A673 (cell line): ENCODE results near the gene PWWP2B. TPM values are rescaled to one million over a fixed set of nuclear protein-coding genes. Genes with fewer than 3 reads are reported as not detected.

ENCODE experiments used
- BruUV-seq: library from RNA; stranded (reverse); fragments of 400-500 nt; replicated peaks from 2 replicates; lab custom pipeline; 2021; lab: Mats Ljungman, UMichigan
- CTCF ChIA-PET: fragments of 300-600 bp; sonication (Branson Sonifier 250); formaldehyde crosslinking; loops from one replicate; lab custom pipeline; 2022; ENCODE audit warnings: antibody characterized with exemption; lab: Charles Lee
- POLR2A ChIA-PET: fragments of 300-600 bp; sonication (Branson Sonifier 250); formaldehyde crosslinking; loops from one replicate; lab custom pipeline; 2022; ENCODE audit warnings: antibody characterized with exemption; ENCODE audit not compliant: low non-redundant PET; lab: Charles Lee
- DNase-seq: peaks from one replicate; pipeline ENCODE4 v3.0.0-alpha.2; 2015; ENCODE audit warnings: low spot score
- H3K27ac ChIP-seq: fragments of 200-600 bp; sonication (generic); 2 replicates; pipeline ENCODE4 v1.5.1; 2016; ENCODE audit warnings: mixed run types, low read depth, mild to moderate bottlenecking, mixed read lengths, antibody characterized with exemption, low read length; ENCODE audit not compliant: poor library complexity, severe bottlenecking
- H3K27me3 ChIP-seq: fragments of 200-600 bp; sonication (generic); replicated peaks from 2 replicates; pipeline ENCODE4 v1.6.1; 2017; ENCODE audit warnings: mixed run types, low read depth, mild to moderate bottlenecking, mixed read lengths, antibody characterized with exemption, low read length; ENCODE audit not compliant: insufficient read depth, poor library complexity
- H3K36me3 ChIP-seq: fragments of 200-600 bp; sonication (generic); 2 replicates; pipeline ENCODE4 v1.6.1; 2016; ENCODE audit warnings: mixed run types, mild to moderate bottlenecking, mixed read lengths, antibody characterized with exemption, low read length; ENCODE audit not compliant: insufficient read depth, poor library complexity, severe bottlenecking
- H3K4me1 ChIP-seq: fragments of 200-600 bp; sonication (generic); 2 replicates; pipeline ENCODE4 v1.6.1; 2017; ENCODE audit warnings: mixed run types, mild to moderate bottlenecking, mixed read lengths, antibody characterized with exemption, low read length; ENCODE audit not compliant: insufficient read depth, poor library complexity, severe bottlenecking
- H3K4me3 ChIP-seq: fragments of 200-600 bp; sonication (generic); 2 replicates; pipeline ENCODE4 v1.5.1; 2016; ENCODE audit warnings: low read depth, mixed run types, mild to moderate bottlenecking, mixed read lengths, low read length; ENCODE audit not compliant: poor library complexity, severe bottlenecking
- H3K9me3 ChIP-seq: fragments of 200-600 bp; sonication (generic); 2 replicates; pipeline ENCODE4 v1.6.1; 2016; ENCODE audit warnings: mixed run types, low read depth, mild to moderate bottlenecking, mixed read lengths, antibody characterized with exemption, low read length; ENCODE audit not compliant: poor library complexity, severe bottlenecking
- EZH2 ChIP-seq: fragments of 200-600 bp; sonication (generic); IDR thresholded peaks from 2 replicates; pipeline ENCODE4 v1.6.1; 2017; ENCODE audit warnings: borderline replicate concordance, low read depth, mild to moderate bottlenecking, mixed read lengths, antibody characterized with exemption, low read length; ENCODE audit not compliant: poor library complexity, severe bottlenecking
- intact Hi-C: fragments of 100-400 bp; cut with micrococcal nuclease; formaldehyde crosslinking; loops from one replicate; pipeline ENCODE4 v1.10.0; 2022; ENCODE audit not compliant: unreplicated experiment
- total RNA-seq: library from RNA; stranded (reverse); gene quantifications from 2 replicates; pipeline ENCODE4 v1.2.3, GENCODE V29; 2021
- TF ChIP-seq, protein P1 (sequence below): fragments of 300-800, 200-600 bp; sonication (generic); conservative IDR thresholded peaks from 2 replicates; pipeline ENCODE4 v1.5.1; 2017; ENCODE audit warnings: low read depth, mild to moderate bottlenecking, antibody characterized with exemption, low read length, moderate library complexity, mixed read lengths

Gene PWWP2B
- total RNA-seq, 1 experiment from 2014 or later = 18.6 TPM

GRCh38 chr10:132349766-132350165 is 47.2 kb upstream of the PWWP2B start:
- no peaks in the 10 kb centered on the region for H3K27me3 ChIP-seq
- no peaks in the 10 kb centered on the region for H3K9me3 ChIP-seq
- POLR2A ChIA-PET = no interaction called here
- no peak for DNase-seq
- H3K4me1 ChIP-seq = no peaks in the 10 kb centered on the region
- no peak for TF ChIP-seq EZH2
- TF ChIP-seq, protein P1, sequence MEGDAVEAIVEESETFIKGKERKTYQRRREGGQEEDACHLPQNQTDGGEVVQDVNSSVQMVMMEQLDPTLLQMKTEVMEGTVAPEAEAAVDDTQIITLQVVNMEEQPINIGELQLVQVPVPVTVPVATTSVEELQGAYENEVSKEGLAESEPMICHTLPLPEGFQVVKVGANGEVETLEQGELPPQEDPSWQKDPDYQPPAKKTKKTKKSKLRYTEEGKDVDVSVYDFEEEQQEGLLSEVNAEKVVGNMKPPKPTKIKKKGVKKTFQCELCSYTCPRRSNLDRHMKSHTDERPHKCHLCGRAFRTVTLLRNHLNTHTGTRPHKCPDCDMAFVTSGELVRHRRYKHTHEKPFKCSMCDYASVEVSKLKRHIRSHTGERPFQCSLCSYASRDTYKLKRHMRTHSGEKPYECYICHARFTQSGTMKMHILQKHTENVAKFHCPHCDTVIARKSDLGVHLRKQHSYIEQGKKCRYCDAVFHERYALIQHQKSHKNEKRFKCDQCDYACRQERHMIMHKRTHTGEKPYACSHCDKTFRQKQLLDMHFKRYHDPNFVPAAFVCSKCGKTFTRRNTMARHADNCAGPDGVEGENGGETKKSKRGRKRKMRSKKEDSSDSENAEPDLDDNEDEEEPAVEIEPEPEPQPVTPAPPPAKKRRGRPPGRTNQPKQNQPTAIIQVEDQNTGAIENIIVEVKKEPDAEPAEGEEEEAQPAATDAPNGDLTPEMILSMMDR = no peak
- no TSS peak for BruUV-seq
- intact Hi-C loops = no loop called here
- H3K4me3 ChIP-seq = no peak overlapping the region
- no peak overlapping the region for H3K27ac ChIP-seq
- CTCF ChIA-PET = no interaction called here
- H3K36me3 ChIP-seq = no peaks in the 10 kb centered on the region

- no peak for DNase-seq
- H3K9me3 ChIP-seq = no peaks in the 10 kb centered on the region
- no TSS peak for BruUV-seq
- CTCF ChIA-PET = no interaction called here
- H3K27ac ChIP-seq = no peak overlapping the region
- POLR2A ChIA-PET = no interaction called here
- no peaks in the 10 kb centered on the region for H3K36me3 ChIP-seq
- H3K27me3 ChIP-seq = no peaks in the 10 kb centered on the region
- intact Hi-C loops = no loop called here
- no peak overlapping the region for H3K4me3 ChIP-seq
- TF ChIP-seq, protein P1 = no peak
- no peak for TF ChIP-seq EZH2
- H3K4me1 ChIP-seq = no peaks in the 10 kb centered on the region
Observed at GRCh38 chr10:132350391-132350790, 46.6 kb upstream of the PWWP2B start.

- ChIA-PET POLR2A (no interaction called here), CTCF (no interaction called here)
- no peaks in the 10 kb centered on the region for H3K9me3 ChIP-seq
- no peak for DNase-seq
- H3K4me3 ChIP-seq = no peak overlapping the region
- H3K36me3 ChIP-seq = no peaks in the 10 kb centered on the region
- no peaks in the 10 kb centered on the region for H3K4me1 ChIP-seq
- TF ChIP-seq EZH2 = no peak
- TF ChIP-seq, protein P1 = no peak
- no peaks in the 10 kb centered on the region for H3K27me3 ChIP-seq
- no TSS peak for BruUV-seq
- no peak overlapping the region for H3K27ac ChIP-seq
- intact Hi-C loops = no loop called here
Observed at GRCh38 chr10:132350946-132351345, 46.1 kb upstream of the PWWP2B start.
